ENCODE data around the gene RGS6.

Gene RGS6

GRCh38 chr14:72483311-72483710, 551.1 kb downstream of the RGS6 start:
- no peak for TF ChIP-seq CTCF (IDR thresholded peaks at IDR 0.05)

- TF ChIP-seq CTCF (IDR thresholded peaks at IDR 0.05) = no peak
Measured at GRCh38 chr14:72485695-72486094, 553.5 kb downstream of the RGS6 start.

- no peak for TF ChIP-seq CTCF (IDR thresholded peaks at IDR 0.05)
Measured at GRCh38 chr14:72488514-72488913, 556.3 kb downstream of the RGS6 start.

- TF ChIP-seq CTCF (IDR thresholded peaks at IDR 0.05) = no peak
Measured at GRCh38 chr14:72492196-72492595, 560.0 kb downstream of the RGS6 start.

GRCh38 chr14:72495668-72496067, 563.4 kb downstream of the RGS6 start:
- TF ChIP-seq CTCF (IDR thresholded peaks at IDR 0.05) = no peak

GRCh38 chr14:72498646-72499045, 566.4 kb downstream of the RGS6 start:
- TF ChIP-seq CTCF (IDR thresholded peaks at IDR 0.05) = no peak

GRCh38 chr14:72499746-72500145, 567.5 kb downstream of the RGS6 start:
- no peak for TF ChIP-seq CTCF (IDR thresholded peaks at IDR 0.05)

- TF ChIP-seq CTCF (IDR thresholded peaks at IDR 0.05) = no peak
Measured at GRCh38 chr14:72500234-72500838, 568.1 kb downstream of the RGS6 start.

All from LNCAP (cell line).